ENCODE results near the gene DGCR8. TPM values are rescaled to one million over a fixed set of nuclear protein-coding genes. Genes with fewer than 3 reads are reported as not detected.

The DGCR8 gene
- total and polyA plus RNA-seq, 2 of the 4 experiments (the other 2 are of a cell fraction) = 16.7 to 25.3 TPM

DNA sequence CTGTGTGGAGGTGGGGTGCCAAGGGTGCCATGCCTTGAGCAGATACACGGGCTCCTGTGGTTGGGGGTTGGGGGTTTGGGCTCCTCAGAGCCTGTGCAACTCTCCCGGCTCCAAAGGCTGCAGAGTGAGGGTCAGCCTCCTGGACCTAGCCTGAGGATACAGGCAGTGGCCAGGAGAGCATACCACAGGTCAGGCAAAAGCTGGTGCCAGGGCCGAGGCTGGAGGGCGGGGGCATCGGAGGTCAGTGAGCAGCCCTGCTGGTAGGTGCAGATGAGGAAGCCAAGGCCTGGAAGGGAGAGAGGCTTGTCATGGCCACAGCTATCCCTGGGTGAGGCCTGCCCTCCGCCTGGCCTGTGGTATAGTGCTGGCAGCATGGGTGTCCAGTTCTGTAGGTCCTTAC is 25.6 kb upstream of the DGCR8 start:
- Histone ChIP-seq H3K4ac (ENCODE audit: low read depth, low read length) (no peak overlapping the region), H3K36me3 (ENCODE audit: control insufficient read depth, insufficient read depth, low read length) (peaks cover 50% of the 10 kb centered on the region), H3K14ac (replicated peaks; ENCODE audit: low read depth, low read length) (no peak overlapping the region), H2BK5ac (ENCODE audit: low read depth, low read length, poor library complexity, severe bottlenecking) (no peak overlapping the region), H3K4me3 (ENCODE audit: insufficient read depth, low read depth, low read length) (no peak overlapping the region), H2AK5ac (ENCODE audit: low read depth, low read length) (no peak overlapping the region), H3K4me2 (ENCODE audit: low read depth, low read length) (no peak overlapping the region), H2AK9ac (replicated peaks; ENCODE audit: low read depth, low read length, poor library complexity) (peak overlapping the region; percentile 28), H2BK15ac (ENCODE audit: low read depth, low read length) (no peak overlapping the region), H3K9ac (ENCODE audit: low read depth, low read length) (no peak overlapping the region), H2BK120ac (ENCODE audit: low read depth, low read length) (no peak overlapping the region), H3K79me1 (ENCODE audit: low read depth in 1 of 2, low read length in 2 of 2) (peaks cover 4 to 7% of the 10 kb centered on the region in 2 experiments; a peak in 2 of 4 replicates), H4K20me1 (ENCODE audit: insufficient read depth, low read length) (no peaks in the 10 kb centered on the region), H3K4me1 (ENCODE audit: control insufficient read depth, insufficient read depth, low read length) (no peaks in the 10 kb centered on the region), H4K8ac (ENCODE audit: low read depth in 2 of 2, low read length in 2 of 2) (no peak overlapping the region), H2AFZ (replicated peaks; ENCODE audit: low read length, poor library complexity) (no peak overlapping the region), H3K56ac (ENCODE audit: extremely low read depth, insufficient read depth, low read length) (no peak overlapping the region), H3K9me1 (ENCODE audit: insufficient read depth, low read length) (no peaks in the 10 kb centered on the region), H3K18ac (ENCODE audit: low read depth, low read length) (no peak overlapping the region), H3K9me3 (ENCODE audit: control insufficient read depth, insufficient read depth, low read length) (no peaks in the 10 kb centered on the region), H3K27me3 (ENCODE audit: control insufficient read depth, insufficient read depth, low read length) (no peaks in the 10 kb centered on the region), H4K5ac (ENCODE audit: low read depth, low read length) (no peak overlapping the region), H3K23ac (ENCODE audit: low read depth, low read length) (no peak overlapping the region), H3K27ac (ENCODE audit: insufficient read depth, low read length) (no peak overlapping the region), H4K91ac (ENCODE audit: insufficient read depth, low read depth, low read length) (no peak overlapping the region), H2BK20ac (ENCODE audit: low read depth, low read length) (no peak overlapping the region)
- DNase-seq (no peak), ATAC-seq (ENCODE audit: low read depth) (no peak)
- POLR2A ChIA-PET (ENCODE audit: unreplicated experiment) = no interaction called here
- no TSS peak for BruUV-seq (replicated peaks)
- dilution Hi-C loops (cut with HindIII; ENCODE audit: low sequenced_read_pairs, unreplicated experiment) = no loop called here
- in situ Hi-C loops (cut with MboI; ENCODE audit: low sequenced_read_pairs) = no loop called here
- intact Hi-C loops (cut with micrococcal nuclease) = no loop called here
- CTCF ChIA-PET = no interaction called here
- TF ChIP-seq RAD21 (IDR thresholded peaks at IDR 0.05; ENCODE audit: low read length) (no peak), MXI1 (IDR thresholded peaks at IDR 0.05; ENCODE audit: borderline replicate concordance, low read depth, low read length) (no peak), MAFK (IDR thresholded peaks at IDR 0.05; ENCODE audit: low read depth, low read length) (no peak), RCOR1 (IDR thresholded peaks at IDR 0.05; ENCODE audit: insufficient replicate concordance, low read length) (no peak)
- TF ChIP-seq, protein P1, sequence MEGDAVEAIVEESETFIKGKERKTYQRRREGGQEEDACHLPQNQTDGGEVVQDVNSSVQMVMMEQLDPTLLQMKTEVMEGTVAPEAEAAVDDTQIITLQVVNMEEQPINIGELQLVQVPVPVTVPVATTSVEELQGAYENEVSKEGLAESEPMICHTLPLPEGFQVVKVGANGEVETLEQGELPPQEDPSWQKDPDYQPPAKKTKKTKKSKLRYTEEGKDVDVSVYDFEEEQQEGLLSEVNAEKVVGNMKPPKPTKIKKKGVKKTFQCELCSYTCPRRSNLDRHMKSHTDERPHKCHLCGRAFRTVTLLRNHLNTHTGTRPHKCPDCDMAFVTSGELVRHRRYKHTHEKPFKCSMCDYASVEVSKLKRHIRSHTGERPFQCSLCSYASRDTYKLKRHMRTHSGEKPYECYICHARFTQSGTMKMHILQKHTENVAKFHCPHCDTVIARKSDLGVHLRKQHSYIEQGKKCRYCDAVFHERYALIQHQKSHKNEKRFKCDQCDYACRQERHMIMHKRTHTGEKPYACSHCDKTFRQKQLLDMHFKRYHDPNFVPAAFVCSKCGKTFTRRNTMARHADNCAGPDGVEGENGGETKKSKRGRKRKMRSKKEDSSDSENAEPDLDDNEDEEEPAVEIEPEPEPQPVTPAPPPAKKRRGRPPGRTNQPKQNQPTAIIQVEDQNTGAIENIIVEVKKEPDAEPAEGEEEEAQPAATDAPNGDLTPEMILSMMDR (conservative IDR thresholded peaks at IDR 0.05; ENCODE audit: low read depth, low read length) = no peak
- TF ChIP-seq, protein P2, sequence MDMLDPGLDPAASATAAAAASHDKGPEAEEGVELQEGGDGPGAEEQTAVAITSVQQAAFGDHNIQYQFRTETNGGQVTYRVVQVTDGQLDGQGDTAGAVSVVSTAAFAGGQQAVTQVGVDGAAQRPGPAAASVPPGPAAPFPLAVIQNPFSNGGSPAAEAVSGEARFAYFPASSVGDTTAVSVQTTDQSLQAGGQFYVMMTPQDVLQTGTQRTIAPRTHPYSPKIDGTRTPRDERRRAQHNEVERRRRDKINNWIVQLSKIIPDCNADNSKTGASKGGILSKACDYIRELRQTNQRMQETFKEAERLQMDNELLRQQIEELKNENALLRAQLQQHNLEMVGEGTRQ (IDR thresholded peaks at IDR 0.05; ENCODE audit: low read depth, low read length) = no peak
- 100% methylated on average over 4 of the region's 6 CpGs; no CpG with 5 or more reads in 1 of the 2 experiments for WGBS, 2 experiments (ENCODE audit: extremely low coverage in 2 of 2, insufficient read length in 1 of 2)
